Peyer's patch (tissue), 4 donors: ENCODE measurements around the gene LIX1.

Source experiments
- CTCF ChIP-seq, 6 experiments: fragments of 450-650 bp in 4 of 6; fragments of 200-600 bp in 2 of 6; sonication (generic) in 1 of 6; IDR thresholded peaks; one replicate each; pipeline ENCODE4 v1.5.1; 2017 to 2019; ENCODE audit warnings: antibody characterized with exemption in 6 of 6, mild to moderate bottlenecking in 3 of 6, moderate library complexity in 1 of 6
- POLR2A ChIP-seq, 2 donors: fragments of 450-650 bp; IDR thresholded peaks; one replicate each; pipeline ENCODE4 v1.5.1; 2017; ENCODE audit warnings: antibody characterized with exemption in 2 of 2, mild to moderate bottlenecking in 2 of 2, moderate library complexity in 2 of 2

DNA sequence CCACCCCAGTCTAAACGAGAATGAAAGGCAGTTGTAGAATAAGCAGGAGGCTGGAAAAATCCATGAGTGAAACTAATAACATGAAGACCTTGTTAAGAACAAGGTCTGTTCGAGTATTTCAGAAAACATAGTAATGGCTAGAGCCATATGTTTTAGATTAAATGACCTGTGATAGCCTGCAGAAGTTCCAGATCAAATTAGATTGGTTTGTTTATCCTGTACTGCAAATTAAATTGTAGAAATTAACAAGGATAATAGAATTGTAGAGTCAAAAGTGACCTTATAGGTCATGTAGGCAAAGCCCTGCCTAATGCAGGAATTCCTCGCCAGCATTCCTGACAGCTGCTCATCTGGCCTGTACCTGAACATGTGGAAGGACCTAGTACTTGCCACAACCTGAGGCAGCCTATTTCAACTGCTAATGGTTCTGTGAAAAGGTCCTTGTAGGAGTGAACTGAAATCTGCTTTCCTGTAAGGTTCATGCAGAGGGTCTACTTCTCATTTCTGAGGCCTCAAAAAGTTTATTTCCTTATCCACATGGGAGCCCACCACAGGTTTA, 17.2 kb downstream of the LIX1 start:
- TF ChIP-seq CTCF (IDR thresholded peaks at IDR 0.05) (no peak), POLR2A (IDR thresholded peaks at IDR 0.05) (no peak)
